Body of pancreas (tissue), 4 donors: ENCODE data around the gene ERRFI1.

ENCODE experiments used
- POLR2A ChIP-seq, 3 donors: fragments of 450-650 bp; IDR thresholded peaks; one replicate each; pipeline ENCODE4 v1.6.1; 2016; ENCODE audit warnings: antibody characterized with exemption in 3 of 3, mild to moderate bottlenecking in 2 of 3
- TF ChIP-seq, protein P1 (sequence below), 7 experiments: fragments of 450-650 bp in 4 of 7; fragments of 200-600 bp in 3 of 7; sonication (generic) in 3 of 7; IDR thresholded peaks; one replicate each; pipeline ENCODE4 v1.5.1; 2016 to 2019; ENCODE audit warnings: antibody characterized with exemption in 7 of 7

DNA sequence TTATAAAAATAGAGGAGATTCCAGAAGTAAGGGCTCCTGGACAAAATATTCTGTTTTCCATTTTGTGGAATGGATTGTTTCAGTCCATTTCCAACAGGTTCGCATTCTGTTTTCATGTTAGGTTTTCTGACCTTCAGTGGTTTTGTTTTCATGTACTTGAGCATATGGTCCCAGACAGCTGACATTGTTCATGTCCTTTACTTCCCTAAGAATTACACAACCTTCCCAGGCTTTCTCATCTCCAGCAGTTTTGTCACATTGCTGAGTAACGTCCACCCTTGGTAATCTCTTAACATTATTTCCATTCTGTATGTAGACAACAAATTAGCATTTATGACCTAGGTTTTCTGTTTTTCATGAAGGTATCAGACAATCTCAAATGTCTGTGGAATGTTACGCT, 21.0 kb upstream of the ERRFI1 start:
- TF ChIP-seq POLR2A (IDR thresholded peaks at IDR 0.05), result no peak
- TF ChIP-seq, protein P1, sequence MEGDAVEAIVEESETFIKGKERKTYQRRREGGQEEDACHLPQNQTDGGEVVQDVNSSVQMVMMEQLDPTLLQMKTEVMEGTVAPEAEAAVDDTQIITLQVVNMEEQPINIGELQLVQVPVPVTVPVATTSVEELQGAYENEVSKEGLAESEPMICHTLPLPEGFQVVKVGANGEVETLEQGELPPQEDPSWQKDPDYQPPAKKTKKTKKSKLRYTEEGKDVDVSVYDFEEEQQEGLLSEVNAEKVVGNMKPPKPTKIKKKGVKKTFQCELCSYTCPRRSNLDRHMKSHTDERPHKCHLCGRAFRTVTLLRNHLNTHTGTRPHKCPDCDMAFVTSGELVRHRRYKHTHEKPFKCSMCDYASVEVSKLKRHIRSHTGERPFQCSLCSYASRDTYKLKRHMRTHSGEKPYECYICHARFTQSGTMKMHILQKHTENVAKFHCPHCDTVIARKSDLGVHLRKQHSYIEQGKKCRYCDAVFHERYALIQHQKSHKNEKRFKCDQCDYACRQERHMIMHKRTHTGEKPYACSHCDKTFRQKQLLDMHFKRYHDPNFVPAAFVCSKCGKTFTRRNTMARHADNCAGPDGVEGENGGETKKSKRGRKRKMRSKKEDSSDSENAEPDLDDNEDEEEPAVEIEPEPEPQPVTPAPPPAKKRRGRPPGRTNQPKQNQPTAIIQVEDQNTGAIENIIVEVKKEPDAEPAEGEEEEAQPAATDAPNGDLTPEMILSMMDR (IDR thresholded peaks at IDR 0.05), result no peak
